CD14-positive monocyte (primary cell): Measurements from ENCODE around the gene FAM200B. TPM values are rescaled to one million over a fixed set of nuclear protein-coding genes. Genes with fewer than 3 reads are reported as not detected.
A peak's percentile ranks its signal among the peaks of the same experiment; 100 is the strongest.

ENCODE experiments used
- DNase-seq, 3 donors: peaks; one replicate each; pipeline ENCODE4 v3.0.0-alpha.2; 2011 to 2022
- H2AFZ ChIP-seq: 2 replicates; pipeline ENCODE4 v1.6.0; 2012; ENCODE audit warnings: mild to moderate bottlenecking, low read depth, low read length, inconsistent platforms; ENCODE audit not compliant: insufficient read depth, poor library complexity, severe bottlenecking
- H3K27ac ChIP-seq, 2 donors: 1 replicate in 1 of 2; 2 replicates in 1 of 2; pipeline ENCODE4 v1.5.1; 2012 to 2013; ENCODE audit warnings: low read length in 2 of 2, control low read depth in 1 of 2, inconsistent platforms in 1 of 2, low read depth in 1 of 2, mild to moderate bottlenecking in 1 of 2
- H3K27me3 ChIP-seq, 2 donors: one replicate each; pipeline versions ENCODE4 v1.6.0 to v1.6.1; 2011 to 2013; ENCODE audit warnings: low read length in 2 of 2; ENCODE audit not compliant: control insufficient read depth in 2 of 2, insufficient read depth in 2 of 2
- H3K36me3 ChIP-seq, 2 donors: replicated peaks in 1 of 2; 1 replicate in 1 of 2; 2 replicates in 1 of 2; pipeline versions ENCODE4 v1.5.1 to v1.6.1; 2012 to 2013; ENCODE audit warnings: low read length in 2 of 2, control low read depth in 1 of 2, inconsistent platforms in 1 of 2, mild to moderate bottlenecking in 1 of 2; ENCODE audit not compliant: insufficient read depth in 2 of 2, control insufficient read depth in 1 of 2
- H3K4me1 ChIP-seq, 2 donors: 1 replicate in 1 of 2; 2 replicates in 1 of 2; pipeline versions ENCODE4 v1.5.1 to v1.6.1; 2012 to 2013; ENCODE audit warnings: low read length in 2 of 2, control low read depth in 1 of 2, inconsistent platforms in 1 of 2, mild to moderate bottlenecking in 1 of 2, moderate library complexity in 1 of 2; ENCODE audit not compliant: insufficient read depth in 2 of 2, control insufficient read depth in 1 of 2
- H3K4me2 ChIP-seq: replicated peaks from 2 replicates; pipeline ENCODE3; 2012; ENCODE audit warnings: low read length, moderate library complexity, mild to moderate bottlenecking; ENCODE audit not compliant: poor library complexity, severe bottlenecking; ENCODE audit errors: extremely low read depth
- H3K4me3 ChIP-seq, 3 experiments: fragments of 200-600 bp in 1 of 3; sonication (generic) in 1 of 3; replicated peaks in 1 of 3; 1 replicate in 2 of 3; 2 replicates in 1 of 3; pipeline ENCODE4 v1.5.1; 2011 to 2013; ENCODE audit warnings: low read length in 3 of 3, mild to moderate bottlenecking in 3 of 3, control low read depth in 2 of 3, low read depth in 2 of 3, inconsistent platforms in 1 of 3, moderate library complexity in 1 of 3
- H3K79me2 ChIP-seq: 2 replicates; pipeline ENCODE4 v1.6.0; 2012; ENCODE audit warnings: mild to moderate bottlenecking, control low read depth, inconsistent platforms, low read length, moderate library complexity; ENCODE audit not compliant: insufficient read depth
- H3K9ac ChIP-seq: 2 replicates; pipeline ENCODE4 v1.6.0; 2017; ENCODE audit warnings: low read length, mild to moderate bottlenecking; ENCODE audit not compliant: insufficient read depth, poor library complexity, severe bottlenecking
- H3K9me3 ChIP-seq, 2 donors: replicated peaks in 1 of 2; 1 replicate in 1 of 2; 2 replicates in 1 of 2; pipeline versions ENCODE4 v1.5.1 to v1.6.1; 2012 to 2013; ENCODE audit warnings: low read length in 2 of 2, control low read depth in 1 of 2; ENCODE audit not compliant: control insufficient read depth in 1 of 2, insufficient read depth in 1 of 2
- H4K20me1 ChIP-seq: 2 replicates; pipeline ENCODE4 v1.6.0; 2012; ENCODE audit warnings: mild to moderate bottlenecking, low read length, control low read depth, moderate library complexity; ENCODE audit not compliant: insufficient read depth
- H3K27ac Mint-ChIP-seq, 7 donors: one replicate each; pipeline ENCODE4 v1.8.0; 2020; ENCODE audit warnings: mild to moderate bottlenecking in 7 of 7, mixed read lengths in 7 of 7, moderate library complexity in 6 of 7, inconsistent platforms in 2 of 7
- H3K27me3 Mint-ChIP-seq, 3 donors: one replicate each; pipeline ENCODE4 v1.8.0; 2021 to 2022; ENCODE audit warnings: low read depth in 3 of 3, mild to moderate bottlenecking in 3 of 3, mixed read lengths in 3 of 3, moderate library complexity in 3 of 3, inconsistent platforms in 1 of 3
- H3K36me3 Mint-ChIP-seq, 2 donors: one replicate each; pipeline ENCODE4 v1.8.0; 2020; ENCODE audit warnings: mixed read lengths in 2 of 2, inconsistent platforms in 1 of 2, mild to moderate bottlenecking in 1 of 2
- H3K4me1 Mint-ChIP-seq: one replicate; pipeline ENCODE4 v1.8.0; 2020; ENCODE audit warnings: mild to moderate bottlenecking, mixed read lengths
- H3K4me3 Mint-ChIP-seq, 2 donors: one replicate each; pipeline ENCODE4 v1.8.0; 2020; ENCODE audit warnings: mild to moderate bottlenecking in 2 of 2, mixed read lengths in 2 of 2, moderate library complexity in 1 of 2
- H3K9me3 Mint-ChIP-seq, 7 donors: one replicate each; pipeline ENCODE4 v1.8.0; 2020 to 2022; ENCODE audit warnings: mixed read lengths in 7 of 7, mild to moderate bottlenecking in 6 of 7, moderate library complexity in 6 of 7, inconsistent platforms in 2 of 7
- CTCF ChIP-seq: fragments of 200-600 bp; IDR thresholded peaks from one replicate; pipeline ENCODE4 v1.8.0; 2022; ENCODE audit warnings: antibody characterized with exemption, mild to moderate bottlenecking
- WGBS: methylation state at CpG from one replicate; pipeline ENCODE4 v1.1.5; 2013; ENCODE audit warnings: missing lambda C conversion rate; ENCODE audit not compliant: insufficient coverage; 5-methylcytosine and 5-hydroxymethylcytosine counted together
- intact Hi-C, 2 donors: fragments of 100-400 bp; cut with micrococcal nuclease; formaldehyde crosslinking; loops; one replicate each; pipeline versions ENCODE4 v1.15.0 to v1.15.1; 2023
- polyA plus RNA-seq, 3 donors: library from polyadenylated mRNA; depleted of rRNA in 1 of 3; unstranded in 2 of 3; stranded (reverse) in 1 of 3; fragments of 300-500 nt in 2 of 3; fragments of >200 nt in 1 of 3; fragmentation: Illumina TruSeq in 2 of 3; gene quantifications; 1 replicate in 2 of 3; 2 replicates in 1 of 3; pipeline ENCODE4 v1.2.3, GENCODE V29; 2012 to 2021

The FAM200B gene
- polyA plus RNA-seq, 3 donors, result 65.7 to 169 (median 151) TPM

- no peaks in the 10 kb centered on the region for H3K27me3 Mint-ChIP-seq
- peak overlapping the region; percentile 88 to 97 for H3K27ac ChIP-seq
- peaks cover 86 to 96% of the 10 kb centered on the region in 2 donors for H3K4me1 ChIP-seq
- peak overlapping the region; percentile 36 for H3K9ac ChIP-seq
- H3K36me3 ChIP-seq, result no peaks in the 10 kb centered on the region
- no peaks in the 10 kb centered on the region for H3K9me3 ChIP-seq
- no peak overlapping the region for H2AFZ ChIP-seq
- H3K79me2 ChIP-seq, result peaks cover 93% of the 10 kb centered on the region
- no peaks in the 10 kb centered on the region for H3K9me3 Mint-ChIP-seq
- intact Hi-C loops, result loop anchor here (5.0 kb wide), 2 partner anchors 32 to 658 kb away; partner anchors contain the start of gene CPEB2 (in 1 of the 2)
- TF ChIP-seq CTCF, result no peak
- peak overlapping the region; percentile 95 to 99 (median 99) for H3K27ac Mint-ChIP-seq
- H3K36me3 Mint-ChIP-seq, result peaks cover 7 to 11% of the 10 kb centered on the region in 2 donors
- no peaks in the 10 kb centered on the region for H4K20me1 ChIP-seq
- peak overlapping the region; percentile 76 to 80 for H3K4me3 Mint-ChIP-seq
- WGBS, result no CpG with 5 or more reads among the region's 5 CpGs
- H3K4me3 ChIP-seq, result peak overlapping the region; percentile 46 to 98 (median 72)
- H3K4me2 ChIP-seq, result peak overlapping the region; percentile 97
- DNase-seq, result peak; percentile 93 to 98 (median 97)
- no peaks in the 10 kb centered on the region for H3K27me3 ChIP-seq
- H3K4me1 Mint-ChIP-seq, result peaks cover 76% of the 10 kb centered on the region
Observed at GRCh38 chr4:15659768-15660570, 21.7 kb upstream of the FAM200B start.

DNA sequence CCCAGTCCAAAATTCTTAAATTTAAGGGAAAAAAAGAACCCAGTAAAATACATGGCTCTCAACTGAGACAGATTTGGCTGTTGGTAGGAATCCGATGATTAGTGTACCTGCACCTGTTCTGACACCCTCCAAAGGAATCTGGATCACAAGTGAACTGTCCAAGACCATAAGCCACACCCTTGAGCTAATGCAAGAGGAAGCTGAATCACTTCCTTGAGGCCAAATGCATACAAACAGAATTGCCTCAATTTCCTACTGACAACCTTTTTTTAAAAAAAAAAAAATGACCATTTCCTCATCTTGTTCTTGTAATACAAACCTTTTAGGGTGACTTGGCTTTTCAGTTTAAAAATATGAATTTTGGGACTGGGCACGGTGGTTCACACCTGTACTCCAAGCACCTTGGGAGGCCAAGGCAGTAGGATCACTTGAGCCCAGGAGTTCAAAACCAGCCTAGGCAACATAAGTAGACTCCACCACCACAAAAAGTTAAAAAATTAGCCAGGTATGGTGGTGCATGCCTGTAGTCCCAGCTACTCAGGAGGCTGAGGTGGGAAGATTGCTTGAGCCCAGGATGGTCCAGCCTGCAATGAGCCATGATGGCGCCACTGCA is 15.8 kb upstream of the FAM200B start:
- H3K36me3 ChIP-seq, result no peaks in the 10 kb centered on the region
- H3K27me3 ChIP-seq, result no peaks in the 10 kb centered on the region
- peak; percentile 74 to 96 (median 94) for DNase-seq
- Mint-ChIP-seq H3K27me3 (no peaks in the 10 kb centered on the region), H3K4me1 (peaks cover 70% of the 10 kb centered on the region), H3K27ac (peak overlapping the region; percentile 96 to 99 (median 98)), H3K4me3 (peak overlapping the region; percentile 45 to 82), H3K36me3 (peaks cover 7 to 16% of the 10 kb centered on the region in 2 donors), H3K9me3 (peaks cover 0 to 3% (median 0%) of the 10 kb centered on the region in 7 donors)
- no peak overlapping the region for H2AFZ ChIP-seq
- no peaks in the 10 kb centered on the region for H4K20me1 ChIP-seq
- peak overlapping the region; percentile 70 for H3K4me2 ChIP-seq
- no peak for TF ChIP-seq CTCF
- peaks cover 99% of the 10 kb centered on the region for H3K79me2 ChIP-seq
- H3K4me3 ChIP-seq, result peak overlapping the region in 2 of 3 experiments; percentile 34 to 64
- peaks cover 67 to 87% of the 10 kb centered on the region in 2 donors for H3K4me1 ChIP-seq
- no peaks in the 10 kb centered on the region for H3K9me3 ChIP-seq
- intact Hi-C loops, result no loop called here
- 0% methylated on average over 1 of the region's 3 CpGs for WGBS
- peak overlapping the region; percentile 46 for H3K9ac ChIP-seq
- peak overlapping the region; percentile 96 to 97 for H3K27ac ChIP-seq
